Smooth muscle cell (in vitro differentiated cells): ENCODE data around the gene NFRKB. TPM values are rescaled to one million over a fixed set of nuclear protein-coding genes. Genes with fewer than 3 reads are reported as not detected.

ENCODE experiments used
- DNase-seq: peaks from one replicate; lab custom pipeline; 2025; ENCODE audit not compliant: unreplicated experiment; lab: John Stamatoyannopoulos, UW
- H2AFZ ChIP-seq: fragments of 200-600 bp; sonication (generic); 2 replicates; pipeline ENCODE4 v1.6.0; 2016; ENCODE audit warnings: antibody characterized with exemption, low read depth, mild to moderate bottlenecking
- H3F3A ChIP-seq: fragments of 200-600 bp; sonication (generic); 2 replicates; pipeline ENCODE4 v1.6.0; 2017; ENCODE audit warnings: antibody characterized with exemption, low read depth
- H3K27ac ChIP-seq: fragments of 200-600 bp; sonication (generic); 2 replicates; pipeline ENCODE4 v1.5.1; 2016; ENCODE audit warnings: low read depth, mild to moderate bottlenecking
- H3K27me3 ChIP-seq: fragments of 200-600 bp; sonication (generic); 2 replicates; pipeline ENCODE4 v1.6.1; 2016; ENCODE audit warnings: low read depth, mild to moderate bottlenecking
- H3K36me3 ChIP-seq: fragments of 200-600 bp; sonication (generic); 2 replicates; pipeline ENCODE4 v1.5.1; 2016; ENCODE audit warnings: low read depth
- H3K4me1 ChIP-seq: fragments of 200-600 bp; sonication (generic); 2 replicates; pipeline ENCODE4 v1.5.1; 2016; ENCODE audit warnings: low read depth
- H3K4me2 ChIP-seq: fragments of 200-600 bp; sonication (generic); 2 replicates; pipeline ENCODE4 v1.6.0; 2016; ENCODE audit warnings: mild to moderate bottlenecking
- H3K4me3 ChIP-seq: fragments of 200-600 bp; sonication (generic); 2 replicates; pipeline ENCODE4 v1.5.1; 2016; ENCODE audit warnings: mild to moderate bottlenecking
- H3K79me2 ChIP-seq: fragments of 200-600 bp; sonication (generic); 2 replicates; pipeline ENCODE4 v1.6.0; 2016; ENCODE audit warnings: low read depth, mild to moderate bottlenecking
- H3K9ac ChIP-seq: fragments of 200-600 bp; sonication (generic); 2 replicates; pipeline ENCODE4 v1.6.0; 2016; ENCODE audit warnings: low read depth
- H3K9me3 ChIP-seq: fragments of 200-600 bp; sonication (generic); replicated peaks from 2 replicates; pipeline ENCODE4 v1.5.1; 2016; ENCODE audit warnings: low read depth
- H4K20me1 ChIP-seq: fragments of 200-600 bp; sonication (generic); 2 replicates; pipeline ENCODE4 v1.6.0; 2016; ENCODE audit warnings: low read depth
- CTCF ChIP-seq: fragments of 200-600 bp; sonication (generic); IDR thresholded peaks from 2 replicates; pipeline ENCODE4 v1.5.1; 2017; ENCODE audit warnings: borderline replicate concordance, mild to moderate bottlenecking, antibody characterized with exemption; ENCODE audit not compliant: insufficient read depth, poor library complexity, severe bottlenecking
- whole genome bisulfite sequencing: methylation state at CpG from one replicate; pipeline ENCODE4 v1.1.7; 2016; ENCODE audit warnings: low lambda C conversion rate; 5-methylcytosine and 5-hydroxymethylcytosine counted together
- polyA plus RNA-seq: library from polyadenylated mRNA; unstranded; fragments of >200 nt; fragmentation: Nextera tagmentation; extraction: Ambion mirVana; gene quantifications from 2 replicates; pipeline ENCODE4 v1.2.1, GENCODE V29; 2016
- total RNA-seq: library from RNA; depleted of rRNA; stranded (reverse); fragments of >200 nt; gene quantifications from 2 replicates; pipeline ENCODE4 v1.2.3, GENCODE V29; 2014

NFRKB gene
- total and polyA plus RNA-seq, 2 experiments from 2014 or later: 9.9 to 18.5 TPM

DNA sequence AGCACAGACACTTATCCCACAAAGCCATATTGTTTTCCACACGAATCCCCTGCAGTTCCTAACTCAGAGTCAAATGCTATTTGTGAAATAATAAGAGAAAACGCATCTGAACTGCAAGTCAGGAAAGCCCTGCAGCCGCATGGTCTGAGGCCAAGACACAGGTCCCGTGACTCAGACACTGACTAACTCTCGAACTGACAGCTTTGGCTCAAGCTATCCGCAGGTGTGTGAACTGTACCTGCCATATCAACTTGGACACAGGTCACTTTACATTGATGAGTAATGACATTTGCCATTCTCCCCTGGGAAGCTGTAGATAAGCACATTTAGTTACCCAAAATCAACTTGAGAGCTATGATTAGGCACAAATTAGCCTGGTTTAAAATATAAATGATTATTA, 34.9 kb upstream of the NFRKB start:
- no peak for DNase-seq
- 81% methylated on average over 6 of the region's 6 CpGs for WGBS

DNA sequence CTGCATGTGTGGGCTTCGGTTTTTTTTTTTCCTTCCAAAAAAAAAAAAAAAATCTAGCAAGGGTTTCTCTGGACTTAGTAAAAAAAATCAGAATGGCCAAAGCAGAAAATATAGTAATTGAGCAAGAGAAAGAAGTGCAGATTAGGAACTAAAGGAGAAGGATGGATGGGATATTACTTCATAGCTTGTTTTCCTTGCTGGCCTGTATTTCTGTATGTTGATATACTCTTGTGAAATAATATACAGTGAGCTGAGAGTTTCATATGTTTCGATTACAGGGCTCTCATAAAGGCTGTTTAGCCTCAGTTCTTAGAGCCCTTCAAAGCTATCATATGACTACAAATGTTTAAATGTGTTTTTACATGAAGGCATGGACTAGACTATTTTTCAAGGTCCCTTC, 34.3 kb upstream of the NFRKB start:
- no peak overlapping the region for H3K4me3 ChIP-seq
- H3K27ac ChIP-seq: no peak overlapping the region
- no peaks in the 10 kb centered on the region for H3F3A ChIP-seq
- H3K36me3 ChIP-seq: no peaks in the 10 kb centered on the region
- TF ChIP-seq CTCF: no peak
- WGBS: 91% methylated on average over 2 of the region's 2 CpGs
- no peaks in the 10 kb centered on the region for H3K9me3 ChIP-seq
- no peaks in the 10 kb centered on the region for H3K79me2 ChIP-seq
- no peak for DNase-seq
- no peaks in the 10 kb centered on the region for H4K20me1 ChIP-seq
- no peak overlapping the region for H3K9ac ChIP-seq
- H2AFZ ChIP-seq: no peak overlapping the region
- no peak overlapping the region for H3K4me2 ChIP-seq
- H3K27me3 ChIP-seq: no peaks in the 10 kb centered on the region
- H3K4me1 ChIP-seq: no peaks in the 10 kb centered on the region

More for the DNA sequence above, 34.9 kb upstream of the NFRKB start:
- TF ChIP-seq CTCF: no peak
- Histone ChIP-seq H3F3A (no peaks in the 10 kb centered on the region), H3K4me2 (no peak overlapping the region), H3K27me3 (no peaks in the 10 kb centered on the region), H3K4me1 (no peaks in the 10 kb centered on the region), H4K20me1 (no peaks in the 10 kb centered on the region), H3K27ac (no peak overlapping the region), H3K4me3 (no peak overlapping the region), H3K36me3 (no peaks in the 10 kb centered on the region), H3K79me2 (no peaks in the 10 kb centered on the region), H2AFZ (no peak overlapping the region), H3K9me3 (no peaks in the 10 kb centered on the region), H3K9ac (no peak overlapping the region)

DNA sequence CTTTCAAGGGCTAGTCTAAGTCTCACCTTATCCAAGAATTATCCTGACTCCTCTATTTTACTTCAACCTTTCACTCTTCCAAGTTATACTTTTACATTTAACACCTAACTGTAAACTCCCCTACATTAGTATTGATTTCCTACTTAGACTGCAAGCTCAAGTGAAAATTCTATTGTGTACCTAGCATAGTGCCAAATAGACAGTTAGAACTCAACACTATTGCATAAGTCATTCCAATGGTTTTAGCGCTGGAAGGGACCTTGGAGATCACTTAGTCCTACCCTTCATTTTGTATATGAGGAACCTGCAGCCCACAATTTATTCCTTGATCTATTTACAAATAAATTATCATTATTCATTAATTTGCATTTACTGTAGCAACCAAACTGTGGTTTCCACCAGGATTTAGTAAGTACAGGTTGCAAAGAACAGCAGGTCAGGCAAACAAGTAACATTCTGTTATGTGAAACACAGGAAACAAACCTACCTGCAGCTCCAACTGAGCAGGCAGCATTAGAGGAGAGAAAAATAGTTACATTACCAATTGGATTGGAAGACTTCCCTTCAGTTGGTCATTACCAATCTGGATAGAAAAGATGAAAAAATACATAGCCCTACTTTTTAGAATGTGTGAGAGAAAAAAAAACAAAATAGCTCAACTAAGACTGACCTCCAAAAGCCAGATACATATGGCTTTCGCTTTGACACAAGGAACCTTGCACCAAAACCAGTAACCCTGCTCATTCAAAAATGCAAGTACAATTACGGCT, 33.7 kb upstream of the NFRKB start:
- WGBS: 95% methylated on average over 3 of the region's 3 CpGs
- TF ChIP-seq CTCF: no peak
- H3K27me3 ChIP-seq: no peaks in the 10 kb centered on the region

GRCh38 chr11:129922674-129923073, 27.3 kb upstream of the NFRKB start:
- no peak for TF ChIP-seq CTCF

More for the DNA sequence above, 33.7 kb upstream of the NFRKB start:
- no peaks in the 10 kb centered on the region for H3K79me2 ChIP-seq
- no peak overlapping the region for H3K4me2 ChIP-seq
- no peak overlapping the region for H3K27ac ChIP-seq
- no peak overlapping the region for H2AFZ ChIP-seq
- no peak overlapping the region for H3K4me3 ChIP-seq
- H3K36me3 ChIP-seq: no peaks in the 10 kb centered on the region
- H3F3A ChIP-seq: no peaks in the 10 kb centered on the region
- H4K20me1 ChIP-seq: no peaks in the 10 kb centered on the region
- no peaks in the 10 kb centered on the region for H3K9me3 ChIP-seq
- H3K9ac ChIP-seq: no peak overlapping the region
- no peak for DNase-seq
- no peaks in the 10 kb centered on the region for H3K4me1 ChIP-seq

More at GRCh38 chr11:129922674-129923073, 27.3 kb upstream of the NFRKB start:
- DNase-seq: no peak
- H3K27me3 ChIP-seq: no peaks in the 10 kb centered on the region
- H2AFZ ChIP-seq: no peak overlapping the region
- no peaks in the 10 kb centered on the region for H3K79me2 ChIP-seq
- no peak overlapping the region for H3K9ac ChIP-seq
- H3K4me2 ChIP-seq: no peak overlapping the region
- H3K9me3 ChIP-seq: no peaks in the 10 kb centered on the region
- H3K36me3 ChIP-seq: peaks cover 6% of the 10 kb centered on the region
- no peak overlapping the region for H3K27ac ChIP-seq
- no peak overlapping the region for H3K4me3 ChIP-seq
- no peaks in the 10 kb centered on the region for H3K4me1 ChIP-seq
- WGBS: 96% methylated on average over 5 of the region's 5 CpGs
- no peaks in the 10 kb centered on the region for H4K20me1 ChIP-seq
- H3F3A ChIP-seq: no peaks in the 10 kb centered on the region
